GM23248 (cell line): Measurements from ENCODE around the gene TFB1M.

Experiments
- EZH2 ChIP-seq: fragments of 200-600 bp; sonication (generic); IDR thresholded peaks from 2 replicates; pipeline ENCODE4 v1.6.1; 2018; ENCODE audit warnings: antibody characterized with exemption, mild to moderate bottlenecking; ENCODE audit not compliant: insufficient read depth, poor library complexity, severe bottlenecking
- EZH2phosphoT487 ChIP-seq: fragments of 200-600 bp; sonication (generic); IDR thresholded peaks from 2 replicates; pipeline ENCODE4 v1.6.1; 2018; ENCODE audit warnings: antibody characterized with exemption, moderate library complexity, mild to moderate bottlenecking, low read depth; ENCODE audit not compliant: insufficient read depth

DNA sequence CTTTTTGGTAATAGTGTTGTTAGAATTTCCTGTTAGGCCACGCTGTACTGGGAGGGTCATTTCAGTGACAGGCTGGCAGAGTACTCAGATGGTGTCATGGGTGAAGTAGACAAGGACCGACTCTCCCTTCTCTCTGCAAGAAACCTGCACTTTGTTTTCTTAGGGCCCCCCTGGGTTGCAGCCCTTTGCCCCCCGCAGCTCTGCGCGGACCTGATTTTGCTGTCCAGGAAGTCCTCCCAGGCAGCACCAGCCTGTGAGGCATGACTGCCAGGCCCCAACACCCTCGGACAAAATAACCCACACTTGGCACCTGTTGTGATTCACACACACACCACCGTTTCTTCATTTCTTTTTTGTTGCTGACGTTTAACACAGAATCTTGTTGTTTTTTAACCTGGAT, 72.3 kb downstream of the TFB1M start:
- no peak for TF ChIP-seq EZH2
- TF ChIP-seq EZH2phosphoT487, result no peak
